ENCODE data around the gene ACIN1.
"Not testable (repeated sequence)": the region's sequence is repeated elsewhere in the genome, so short reads cannot be mapped to it uniquely, and the experiment has no call there.

ACIN1 gene

DNA sequence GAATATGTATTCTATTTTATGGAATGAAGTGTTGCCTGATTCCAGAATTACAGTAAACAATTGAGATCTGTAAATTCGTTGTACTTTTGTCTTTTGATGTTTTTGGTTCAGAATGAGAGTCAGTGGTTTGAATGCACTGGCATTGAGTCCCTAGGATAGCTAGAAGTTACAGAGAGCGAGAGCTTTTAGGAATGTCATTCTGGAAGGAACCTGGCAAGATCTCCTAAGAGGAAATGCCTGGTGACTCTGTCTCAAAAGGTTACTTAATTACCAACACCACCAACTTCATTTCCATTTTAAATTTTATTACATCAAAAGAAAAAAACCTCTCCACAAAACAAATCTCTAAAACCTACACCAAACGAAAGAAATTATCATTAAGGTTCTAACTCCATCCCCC, 30.1 kb upstream of the ACIN1 start:
- no peak for DNase-seq (ENCODE audit: low read depth in 2 of 2)

- DNase-seq (ENCODE audit: low read depth in 2 of 2) = no peak
Observed at GRCh38 chr14:23124337-23124954, 29.5 kb upstream of the ACIN1 start.

DNA sequence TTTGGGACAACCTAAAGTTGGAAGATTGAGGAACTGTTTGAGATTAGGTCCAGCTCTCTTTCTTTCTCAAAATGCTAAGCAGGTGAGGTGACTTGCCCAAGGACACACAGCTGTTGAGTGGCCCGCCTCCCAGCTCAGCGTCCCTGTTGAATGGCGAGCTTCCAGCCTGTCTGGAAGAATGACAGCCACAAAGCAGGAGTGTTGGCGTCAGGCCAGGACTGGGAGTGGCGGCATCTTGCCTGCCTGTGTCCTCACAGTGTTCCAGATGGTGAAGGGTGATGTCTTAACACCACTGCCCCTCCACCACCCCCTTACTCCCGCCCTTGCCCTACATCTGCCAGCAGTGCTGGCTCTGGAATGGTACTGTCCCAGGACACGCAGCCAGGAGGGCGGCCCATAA, 28.5 kb upstream of the ACIN1 start:
- no peak for DNase-seq (ENCODE audit: low read depth in 2 of 2)

DNA sequence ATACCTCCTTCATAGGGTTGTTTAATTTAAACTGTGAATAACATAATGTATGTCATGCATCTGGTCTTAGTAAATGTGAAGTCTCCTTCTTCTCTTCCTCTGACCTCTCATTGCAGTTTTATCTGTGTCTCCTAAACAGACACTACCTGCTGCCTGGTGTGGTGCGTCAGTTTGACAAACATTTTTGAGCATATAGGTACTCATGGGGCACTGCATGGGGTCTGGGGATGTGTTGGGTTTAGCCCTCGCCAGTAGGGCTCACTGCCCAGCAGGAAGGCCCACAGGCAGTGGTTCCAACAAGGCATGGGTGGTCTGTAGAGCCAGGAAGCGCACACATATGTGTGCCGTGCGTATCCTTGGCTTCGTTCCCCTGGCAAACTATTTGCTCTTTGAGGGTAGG, 27.1 kb upstream of the ACIN1 start:
- DNase-seq (ENCODE audit: low read depth in 2 of 2) = no peak

GRCh38 chr14:23121361-23121771, 26.4 kb upstream of the ACIN1 start:
- no peak for DNase-seq (ENCODE audit: low read depth in 2 of 2)

DNA sequence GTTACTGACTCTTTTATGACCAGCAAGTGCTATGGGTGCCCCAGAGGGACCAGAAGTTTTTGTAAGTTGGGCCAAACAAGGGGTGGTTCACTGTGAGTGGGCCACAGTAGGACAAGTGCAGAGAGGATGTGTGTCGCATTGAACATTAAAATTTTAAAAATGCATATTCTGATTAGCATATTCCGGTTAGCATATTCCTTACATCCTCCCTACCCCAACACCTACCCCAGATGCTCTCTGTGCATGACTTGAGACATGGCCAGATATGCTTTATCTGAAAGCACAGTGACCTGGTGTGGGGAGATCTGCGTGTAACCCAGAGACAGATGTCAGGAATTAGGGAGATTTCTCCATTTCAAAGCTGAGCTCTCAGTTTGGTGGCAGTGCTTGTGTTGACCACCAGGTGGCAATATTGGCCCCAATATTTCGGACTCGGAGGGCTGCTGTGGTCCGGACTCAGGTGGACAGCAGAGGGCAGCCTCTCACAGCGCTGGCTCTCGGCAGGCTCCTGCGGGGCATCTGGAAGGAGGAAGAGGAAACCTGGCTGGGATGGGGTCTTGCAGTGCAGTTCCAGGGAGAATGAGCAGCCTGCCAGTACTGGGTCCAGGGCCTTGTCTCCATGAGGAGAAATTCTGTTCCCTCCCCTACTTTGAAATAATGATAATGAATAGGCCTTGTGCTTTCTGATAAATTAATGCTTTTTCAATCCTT, 25.8 kb upstream of the ACIN1 start:
- DNase-seq (ENCODE audit: low read depth in 2 of 2) = peak; percentile 66 to 69

GRCh38 chr14:23119363-23120327, 24.7 kb upstream of the ACIN1 start:
- DNase-seq (ENCODE audit: low read depth in 2 of 2) = no peak

GRCh38 chr14:23118506-23119362, 23.8 kb upstream of the ACIN1 start, which contains the start of gene CEBPE:
Gene CEBPE, minus strand, starts transcription at chr14:23119255. Its CDS starts 164 bp downstream, at chr14:23119091.
- DNase-seq (ENCODE audit: low read depth in 2 of 2) = no peak

DNA sequence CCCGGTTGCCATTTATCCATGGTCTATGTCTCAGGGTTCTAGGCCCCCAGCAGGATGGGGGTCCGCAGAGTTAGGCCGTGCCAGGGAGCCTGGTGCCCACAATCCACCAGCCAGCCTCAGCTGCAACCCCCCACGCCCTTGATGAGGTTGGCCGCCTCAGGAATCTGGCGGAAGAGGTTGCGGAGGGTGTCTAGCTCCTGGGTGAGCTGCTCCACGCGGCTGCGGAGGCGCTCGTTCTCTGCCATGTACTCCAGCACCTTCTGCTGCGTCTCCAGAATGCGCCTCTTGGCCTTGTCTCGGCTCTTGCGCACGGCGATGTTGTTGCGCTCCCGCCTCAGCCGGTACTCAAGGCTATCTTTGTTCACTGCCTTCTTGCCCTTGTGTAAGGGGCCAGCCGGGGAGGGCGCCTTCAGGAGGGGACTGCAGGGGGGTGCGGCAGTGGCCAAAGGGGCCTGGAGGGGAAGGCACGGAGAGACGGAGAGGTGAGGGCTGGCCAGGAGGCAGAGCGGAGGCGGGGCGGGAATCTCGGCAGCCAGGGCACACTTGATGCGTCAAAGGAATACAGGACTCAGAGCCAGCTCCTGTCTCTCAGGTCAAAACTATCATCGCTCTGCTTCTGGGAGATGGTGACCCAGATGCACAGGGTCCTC, 22.6 kb upstream of the ACIN1 start:
- no peak for DNase-seq (ENCODE audit: low read depth in 2 of 2)

GRCh38 chr14:23115918-23116317, 21.0 kb upstream of the ACIN1 start:
- no peak for DNase-seq (ENCODE audit: low read depth in 2 of 2)

DNA sequence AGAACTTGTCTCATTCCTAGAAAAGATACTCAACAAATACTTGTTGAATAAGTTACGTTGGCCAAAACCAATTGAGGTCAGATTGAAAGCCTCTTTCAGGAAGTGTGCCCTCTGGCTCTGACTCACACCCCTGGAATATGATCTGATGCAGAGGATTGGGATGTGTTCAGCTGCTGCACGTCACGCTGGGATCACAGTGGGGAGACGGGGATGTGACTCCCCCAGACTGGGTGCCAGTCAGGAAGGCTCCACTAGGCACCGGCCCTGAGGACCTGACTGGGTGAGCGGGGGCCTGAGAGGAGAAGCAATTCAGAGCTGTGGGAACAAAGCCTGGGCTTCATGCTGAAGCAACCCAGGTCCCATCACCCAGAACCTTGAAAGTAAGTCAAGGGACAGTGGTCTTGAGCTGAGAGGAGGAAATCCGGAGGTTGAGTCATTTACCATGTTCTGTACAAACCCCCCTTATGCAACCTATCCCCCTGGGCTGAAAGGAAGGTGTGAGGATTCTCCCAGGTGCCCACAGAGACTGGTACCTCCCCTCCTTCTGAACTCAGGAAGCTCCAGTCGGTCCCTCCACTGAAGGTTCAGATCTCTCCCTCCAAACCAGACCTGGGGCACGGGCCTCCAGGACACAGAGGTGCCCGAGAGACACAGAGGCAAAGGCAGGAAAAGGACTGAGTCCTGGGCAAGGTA, 20.2 kb upstream of the ACIN1 start:
- DNase-seq (ENCODE audit: low read depth in 2 of 2) = no peak

- no peak for DNase-seq (ENCODE audit: low read depth in 2 of 2)
Observed at GRCh38 chr14:23114669-23115038, 19.7 kb upstream of the ACIN1 start.

DNA sequence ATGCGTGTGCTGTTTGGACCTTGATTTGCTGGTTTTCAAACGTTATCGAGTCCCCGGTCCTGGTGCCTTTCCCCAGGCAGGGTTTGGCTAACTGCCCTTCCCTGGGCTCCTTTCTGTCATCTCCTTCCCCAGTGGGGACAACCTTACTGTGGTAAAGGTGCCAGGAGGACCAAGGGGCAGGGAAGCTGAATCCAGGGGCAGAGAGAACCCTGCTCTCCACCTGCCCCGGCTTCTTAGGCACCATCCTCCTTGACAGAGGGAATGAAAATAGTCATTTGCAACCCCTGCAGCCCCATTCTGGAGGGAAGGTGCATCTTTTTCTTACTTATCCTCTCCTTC, 19.2 kb upstream of the ACIN1 start:
- no peak for DNase-seq (ENCODE audit: low read depth in 2 of 2)

GRCh38 chr14:23113431-23114119, 18.6 kb upstream of the ACIN1 start:
- DNase-seq (ENCODE audit: low read depth in 2 of 2) = no peak

DNA sequence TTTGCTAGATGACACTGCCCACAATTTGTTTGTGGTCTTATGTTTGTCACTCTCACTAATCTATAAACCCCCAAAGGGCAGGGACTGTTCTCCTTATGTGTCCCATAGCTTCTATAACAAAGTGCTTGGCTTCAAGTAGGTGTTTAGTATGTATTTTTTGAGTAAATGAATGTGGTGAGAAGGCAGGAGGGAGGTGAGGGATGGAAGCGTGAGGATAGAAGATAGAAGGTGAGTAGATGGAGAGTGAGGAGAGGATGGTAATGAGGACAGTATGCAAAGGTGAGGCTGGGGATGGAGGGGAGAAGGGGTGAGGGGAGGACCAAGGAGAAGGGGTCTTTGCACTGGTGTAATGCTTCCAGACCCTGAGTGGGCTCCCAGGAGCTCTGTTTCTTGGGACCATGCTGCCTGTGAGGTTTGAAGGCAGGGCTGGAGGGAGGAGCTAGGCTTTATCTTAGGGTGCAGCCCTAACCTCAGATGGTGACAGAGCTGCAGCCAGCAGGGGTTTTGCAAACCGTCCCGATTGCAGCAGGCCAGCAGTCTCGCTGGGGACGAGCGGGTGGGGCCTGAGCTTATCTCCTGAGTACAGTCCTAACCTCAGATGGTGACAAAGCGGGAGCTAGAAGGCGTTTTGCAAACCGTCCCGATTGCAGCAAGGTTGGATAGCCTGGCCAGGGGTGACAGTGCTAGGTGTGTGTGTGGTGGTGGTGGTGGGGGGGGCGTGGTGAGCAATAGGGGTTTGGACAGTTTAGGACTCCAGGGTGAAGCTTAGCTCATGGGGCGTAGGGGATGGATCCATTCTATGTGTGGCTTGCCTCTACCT, 17.6 kb upstream of the ACIN1 start:
- no peak for DNase-seq (ENCODE audit: low read depth in 2 of 2)

DNA sequence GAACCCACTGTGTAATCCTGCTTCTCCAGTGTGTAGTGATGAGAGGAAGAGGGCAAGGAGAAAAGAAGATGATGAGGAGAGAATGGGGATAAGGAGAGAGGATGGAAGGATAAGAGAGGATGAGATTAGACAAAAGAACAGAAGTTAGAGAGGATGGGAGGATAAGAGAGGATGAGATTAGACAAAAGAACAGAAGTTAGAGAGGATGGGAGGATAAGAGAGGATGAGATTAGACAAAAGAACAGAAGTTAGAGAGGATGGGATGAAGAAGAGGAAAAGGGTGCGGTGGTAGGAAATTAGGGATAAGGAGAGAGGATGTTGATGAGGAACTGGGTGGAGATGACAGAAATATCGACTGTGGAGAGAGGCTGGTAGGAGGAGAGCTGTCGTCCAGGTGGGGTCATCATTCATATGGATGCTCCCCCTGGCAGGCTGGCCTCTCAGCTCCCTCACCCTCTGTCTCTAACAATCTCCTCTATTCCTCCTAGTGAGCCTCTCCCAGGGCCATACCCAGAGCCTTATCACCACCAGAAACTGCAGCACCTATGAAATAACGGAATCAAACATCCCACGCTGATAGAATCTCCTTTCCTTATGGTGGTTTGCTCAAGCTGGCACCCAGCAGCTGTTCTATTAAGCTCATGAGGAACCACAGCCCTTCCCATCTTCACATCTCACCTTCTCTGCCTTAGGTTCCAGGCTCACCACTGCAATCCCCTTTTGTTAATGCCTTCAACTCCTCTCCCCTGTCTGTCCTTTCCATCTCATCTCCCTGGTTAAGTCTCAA, 15.8 kb upstream of the ACIN1 start:
- DNase-seq (ENCODE audit: low read depth in 2 of 2) = no peak

DNA sequence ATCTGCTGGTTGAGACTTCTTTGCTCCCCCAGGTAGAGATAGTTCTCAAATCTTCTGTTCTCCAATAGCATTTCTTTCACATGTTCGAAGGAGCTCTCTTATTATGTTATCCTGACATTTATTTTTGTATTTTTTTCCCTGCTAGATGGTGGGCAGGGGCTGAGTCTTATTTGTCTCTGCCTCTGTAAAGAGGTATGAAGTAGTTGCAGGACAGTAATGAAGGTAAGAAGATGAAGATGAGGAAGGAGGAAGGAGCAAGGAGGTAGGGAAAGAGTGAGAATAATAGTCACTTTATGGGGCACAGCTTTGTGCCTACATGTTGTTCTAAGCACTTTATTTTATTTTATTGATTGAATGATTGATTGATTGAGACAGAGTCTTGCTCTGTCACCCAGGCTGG, 14.8 kb upstream of the ACIN1 start:
- no peak for DNase-seq (ENCODE audit: low read depth in 2 of 2)

DNA sequence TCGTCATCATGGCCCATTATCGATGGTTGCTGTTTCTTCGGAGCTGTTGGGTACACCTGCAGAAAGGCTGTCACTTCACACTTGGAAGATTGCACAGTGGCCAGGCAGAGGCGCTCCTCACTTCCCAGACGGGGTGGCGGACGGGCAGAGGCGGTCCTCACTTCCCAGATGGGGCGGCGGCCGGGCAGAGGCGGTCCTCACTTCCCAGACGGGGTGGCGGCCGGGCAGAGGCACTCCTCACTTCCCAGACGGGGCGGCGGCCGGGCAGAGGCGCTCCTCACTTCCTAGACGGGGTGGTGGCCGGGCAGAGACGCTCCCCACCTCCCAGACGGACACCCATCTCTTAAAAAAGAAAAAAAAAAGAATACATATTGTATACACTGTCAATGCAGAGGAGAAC, 13.2 kb upstream of the ACIN1 start:
- not testable (repeated sequence) for DNase-seq (ENCODE audit: low read depth in 2 of 2)
